Urothelium cell line (cell line): ENCODE results near the gene CD46.

Source experiments
- DNase-seq: peaks from one replicate; pipeline ENCODE4 v3.0.0; 2011; ENCODE audit warnings: low spot score, mixed read lengths
- FAIRE-seq: peaks from 2 replicates; lab custom pipeline; 2011; peaks lifted over from hg19 to GRCh38; lab: Jason Lieb, UNC

CD46 gene

DNA sequence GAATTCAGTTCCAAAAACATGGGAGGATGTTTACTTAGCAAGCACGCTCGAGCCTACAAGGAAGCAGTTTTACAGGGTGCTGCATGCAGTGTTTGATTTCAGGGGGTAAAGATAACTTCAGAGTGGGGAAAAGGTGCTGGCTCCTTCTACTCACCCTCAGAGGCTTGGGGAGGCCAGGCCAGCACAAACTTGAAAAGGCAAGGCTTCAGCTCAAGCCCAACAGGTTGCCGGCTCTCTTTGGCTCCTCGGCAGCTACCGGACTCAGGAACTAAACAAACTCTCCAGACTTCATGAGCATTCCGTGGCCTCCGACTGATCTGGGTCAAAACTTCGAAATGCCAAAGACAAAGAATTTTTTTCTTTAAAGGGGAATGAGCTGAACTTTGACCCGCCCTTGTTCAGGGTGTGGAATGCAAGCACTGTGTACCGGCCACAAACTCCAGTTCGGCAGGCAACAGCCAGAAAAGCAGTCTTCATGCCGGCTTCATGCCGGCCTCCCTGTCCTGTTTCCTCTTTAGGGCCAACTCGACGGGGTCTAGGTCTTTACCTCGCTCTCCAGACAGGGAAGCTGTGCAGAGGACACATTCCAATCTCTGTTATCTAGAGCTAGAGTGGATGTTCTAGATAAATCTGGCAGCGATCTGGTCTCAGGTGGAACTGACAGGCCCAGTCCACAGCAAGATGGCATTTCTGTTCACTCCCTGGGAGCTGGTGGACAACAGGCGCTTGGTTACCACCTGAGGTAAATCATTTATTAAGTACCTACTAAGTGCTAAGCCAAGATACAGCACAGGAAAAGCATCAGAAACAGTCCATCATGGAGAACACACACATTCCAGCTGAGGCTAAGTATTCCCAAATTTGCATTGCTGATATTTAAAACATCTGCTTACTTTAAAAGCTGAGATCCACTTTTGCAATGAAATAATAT, 75.0 kb downstream of the CD46 start:
- FAIRE-seq (no peak), DNase-seq (no peak)

DNA sequence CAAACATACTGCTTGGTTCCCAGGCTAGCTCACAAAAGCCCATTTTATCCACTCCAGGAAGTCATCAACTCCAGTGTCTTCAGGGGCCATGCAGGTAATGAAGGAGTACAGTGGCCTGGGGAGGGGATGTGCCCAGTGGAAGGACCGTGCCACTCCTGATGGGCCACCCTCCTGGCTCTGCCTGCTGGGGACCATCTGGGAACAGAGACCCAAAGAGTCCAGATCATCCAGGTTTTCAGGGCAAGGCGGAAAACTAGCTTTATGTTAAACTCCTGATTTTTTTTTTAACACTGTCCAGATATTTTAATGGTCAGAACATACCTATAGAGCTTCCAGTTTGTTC, 75.6 kb downstream of the CD46 start:
- FAIRE-seq (no peak), DNase-seq (no peak)

DNA sequence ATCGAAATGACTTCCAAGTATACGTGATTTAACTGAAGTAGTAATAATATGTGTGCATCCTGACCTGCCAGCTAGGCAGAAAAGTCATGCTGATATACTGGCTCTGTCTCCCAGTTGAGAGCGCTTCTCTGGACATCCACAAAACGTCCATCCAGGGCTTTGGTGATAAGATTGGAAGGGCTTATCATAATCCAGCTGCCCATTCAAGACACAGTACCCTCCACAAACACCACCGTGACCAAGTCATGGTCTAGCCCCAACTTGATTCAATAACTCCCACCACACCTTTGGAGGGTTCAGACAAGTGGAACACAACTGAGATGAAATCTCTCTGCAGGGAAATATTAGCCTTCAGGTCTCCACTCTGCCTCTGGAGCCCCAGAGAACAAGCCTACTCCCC, 76.2 kb downstream of the CD46 start:
- no peak for FAIRE-seq

DNA sequence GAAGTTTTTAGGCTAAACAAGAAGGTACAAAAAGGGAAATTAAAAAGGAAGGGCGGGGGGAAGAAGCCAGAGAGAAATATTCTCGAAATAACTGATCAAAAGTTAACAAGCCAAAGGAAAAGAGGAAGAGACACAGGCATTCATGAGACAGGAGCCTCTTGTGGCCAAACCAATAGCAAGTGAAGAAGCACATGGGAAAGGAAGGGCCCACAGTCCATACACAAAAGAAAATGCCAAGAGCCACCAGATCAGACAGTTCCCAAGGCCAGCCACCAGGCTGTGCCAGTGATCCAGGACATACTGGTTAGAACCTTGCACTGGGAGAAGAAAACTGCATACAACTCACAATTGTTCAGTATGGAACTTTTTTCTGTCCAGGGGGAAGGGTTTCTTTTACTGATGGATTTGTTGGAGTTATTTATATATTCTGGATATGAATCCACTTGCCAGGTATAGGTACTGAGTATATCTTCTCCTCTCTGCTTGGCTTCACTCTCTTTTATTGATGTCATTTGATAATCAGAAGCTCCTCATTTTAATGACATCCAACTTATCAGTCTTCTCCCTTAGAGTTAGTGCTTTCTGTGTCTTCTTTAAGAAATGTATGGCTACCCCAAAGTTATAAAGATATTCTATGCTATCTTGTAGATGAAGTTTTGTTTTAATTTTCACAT, 76.8 kb downstream of the CD46 start:
- FAIRE-seq (no peak), DNase-seq (peak; percentile 69)

More for the DNA sequence above, 76.2 kb downstream of the CD46 start:
- no peak for DNase-seq

DNA sequence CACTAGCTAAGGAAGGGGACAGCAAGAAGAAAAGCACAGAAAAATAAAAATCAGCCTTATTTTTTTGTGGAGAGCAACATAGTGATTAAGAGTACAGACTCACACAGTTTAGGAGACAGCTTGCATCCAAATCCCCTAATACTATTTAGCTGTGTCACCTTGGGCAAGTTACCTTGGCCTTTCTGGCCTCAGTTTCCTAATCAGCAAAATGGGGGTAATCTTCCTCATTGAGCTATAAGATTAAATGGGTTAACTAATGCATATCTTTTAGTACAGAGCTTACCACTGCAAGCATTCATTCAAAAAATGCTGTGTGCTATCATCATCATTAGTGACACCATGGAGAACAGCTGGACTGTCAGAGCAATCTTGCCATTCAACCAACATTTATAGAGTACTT, 77.7 kb downstream of the CD46 start:
- no peak for FAIRE-seq

DNA sequence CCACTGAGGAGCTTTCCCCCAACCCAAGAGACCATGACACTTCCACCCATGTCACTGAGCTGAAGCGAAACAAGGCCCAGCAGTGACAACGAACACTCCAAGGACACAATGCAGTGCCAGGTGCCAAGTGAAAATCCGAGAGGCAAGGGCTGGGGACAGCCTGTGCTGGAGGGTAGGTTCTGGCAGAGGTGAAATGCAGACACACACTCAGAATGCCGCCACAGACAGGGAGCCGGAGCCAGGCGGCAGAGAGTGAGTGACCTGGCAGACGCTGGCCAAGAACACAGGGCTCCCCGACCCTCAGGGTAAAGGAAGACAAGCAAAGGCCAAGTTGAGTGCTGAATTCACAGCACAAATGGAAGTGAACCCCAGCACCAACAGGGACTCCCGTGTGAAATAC, 78.9 kb downstream of the CD46 start:
- no peak for DNase-seq
- no peak for FAIRE-seq

More for the DNA sequence above, 77.7 kb downstream of the CD46 start:
- DNase-seq: no peak

DNA sequence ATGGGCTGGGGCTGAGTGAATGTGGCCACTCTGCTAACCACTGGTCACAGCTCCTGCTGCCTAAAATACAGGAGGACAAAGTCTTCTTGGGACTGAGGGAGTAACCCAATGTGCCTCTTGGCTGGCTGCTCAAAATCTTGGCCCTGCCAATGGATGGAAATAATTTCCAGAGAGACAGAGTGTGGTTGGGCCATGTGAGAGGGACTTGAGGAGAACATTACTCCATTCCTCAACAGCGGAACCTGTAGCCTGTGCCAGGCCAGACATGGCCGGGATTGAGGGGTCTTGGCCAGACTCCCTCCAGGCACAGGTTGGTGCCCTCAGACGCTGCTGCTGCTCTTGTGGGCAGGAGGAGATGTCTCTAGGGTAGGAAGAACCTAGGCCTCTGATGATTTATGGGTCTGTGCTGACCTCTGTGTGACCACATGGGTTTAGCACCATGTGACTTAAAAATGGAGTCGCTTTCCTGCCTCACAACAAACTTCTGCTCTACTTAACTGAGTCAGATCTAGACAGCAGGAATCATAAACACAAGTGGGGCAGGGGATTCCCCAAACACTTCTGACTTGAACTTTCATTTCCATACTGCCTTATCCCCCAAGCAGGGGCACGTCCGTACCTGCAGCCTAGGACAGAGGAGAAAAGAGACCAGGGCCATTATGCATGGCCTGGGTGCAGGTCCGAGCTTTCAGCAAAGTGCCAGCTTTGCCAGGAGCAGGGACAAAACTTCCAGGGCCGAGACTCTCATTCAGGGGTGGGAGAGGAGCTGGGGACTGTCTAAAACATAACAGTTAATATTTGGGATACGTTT, 79.9 kb downstream of the CD46 start:
- DNase-seq (no peak), FAIRE-seq (no peak)

DNA sequence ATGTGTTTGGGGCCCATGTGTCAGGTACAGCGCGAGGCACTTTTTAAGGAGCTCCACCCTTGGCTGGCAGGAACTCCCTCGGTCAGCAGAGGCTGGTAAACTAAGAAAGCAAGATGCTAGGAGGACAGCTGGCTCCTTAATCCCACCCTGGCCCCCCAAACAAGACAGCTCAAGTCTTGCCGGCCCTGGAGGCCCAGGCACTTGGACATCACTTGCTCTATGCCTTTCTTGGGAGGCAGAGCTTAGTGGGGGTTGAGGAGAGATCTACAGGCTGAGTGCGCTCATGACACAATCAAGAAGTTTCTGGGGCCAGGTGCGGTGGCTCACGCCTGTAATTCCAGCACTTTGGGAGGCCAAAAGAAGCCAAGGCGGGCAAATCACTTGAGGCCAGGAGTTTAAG, 80.9 kb downstream of the CD46 start:
- DNase-seq (no peak), FAIRE-seq (no peak)

DNA sequence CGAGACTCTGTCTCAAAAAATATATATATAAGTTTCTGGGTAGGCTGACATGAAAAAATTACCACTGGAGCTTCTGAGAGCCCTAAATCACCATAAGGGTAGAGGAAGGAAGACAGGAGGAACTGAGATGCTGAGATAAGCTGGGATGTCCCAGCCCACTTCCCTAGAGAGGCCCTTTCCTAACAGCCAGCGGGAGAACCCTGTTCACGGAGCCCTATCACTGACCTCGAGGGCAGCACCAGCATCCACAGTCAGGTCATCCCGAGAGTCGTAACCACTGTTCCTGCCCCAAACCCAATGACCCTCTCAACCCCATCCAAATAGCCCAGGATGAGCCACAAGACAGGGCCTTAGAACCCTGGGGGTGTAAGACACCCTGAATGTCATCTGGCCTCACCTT, 81.5 kb downstream of the CD46 start:
- FAIRE-seq: no peak

DNA sequence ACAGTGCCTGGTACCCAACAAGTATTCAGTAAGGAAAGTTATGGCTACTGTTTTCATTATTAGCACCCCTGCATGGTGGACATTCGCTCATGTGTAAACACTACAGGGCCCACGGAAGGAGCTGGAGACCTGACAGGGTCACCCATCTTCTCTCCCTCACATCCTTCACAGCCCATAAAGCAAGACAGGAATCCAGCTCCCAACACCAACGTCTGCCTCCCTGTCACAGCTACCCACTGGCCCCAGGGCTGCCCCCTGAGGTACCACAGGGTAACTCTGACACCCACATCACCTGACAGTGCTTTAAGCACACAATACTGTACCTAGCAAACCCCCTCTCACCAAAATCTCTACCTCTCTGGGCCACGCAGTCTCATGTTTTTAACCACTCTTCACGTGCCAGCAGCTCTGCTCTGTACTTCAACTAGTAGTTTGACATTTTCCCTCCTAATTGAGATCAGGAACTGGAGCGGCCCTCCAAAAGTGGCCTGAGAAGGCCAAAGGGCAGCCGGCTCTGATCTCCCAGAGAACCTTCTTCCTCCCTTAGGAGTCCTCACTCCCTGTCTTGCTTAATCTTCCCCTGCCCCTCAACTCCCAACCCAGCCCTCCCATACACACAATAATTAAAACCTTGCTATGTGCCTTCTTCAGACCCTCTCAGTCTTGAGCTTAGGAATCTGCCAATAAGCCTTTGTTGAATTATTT, 82.3 kb downstream of the CD46 start:
- no peak for DNase-seq
- no peak for FAIRE-seq

More for the DNA sequence above, 81.5 kb downstream of the CD46 start:
- DNase-seq: no peak

DNA sequence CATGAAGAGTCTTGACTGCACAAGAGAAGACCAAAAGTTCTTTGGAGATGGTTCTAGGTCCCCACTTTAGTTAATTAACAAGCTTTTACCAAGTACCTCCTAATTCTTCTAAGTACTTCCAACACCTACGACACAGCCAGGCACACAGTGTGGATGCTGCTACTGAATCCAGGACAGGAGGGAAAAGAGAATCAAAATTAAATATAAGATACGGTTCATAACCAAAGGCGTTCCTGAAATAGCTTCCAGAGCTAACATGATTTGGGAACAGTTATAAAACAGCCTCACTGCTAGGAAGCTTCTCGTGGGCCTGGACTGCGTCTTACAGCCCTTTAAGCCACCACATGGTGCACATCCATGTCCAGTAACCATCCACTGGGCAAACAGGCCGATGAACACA, 84.1 kb downstream of the CD46 start:
- FAIRE-seq: no peak
- no peak for DNase-seq

DNA sequence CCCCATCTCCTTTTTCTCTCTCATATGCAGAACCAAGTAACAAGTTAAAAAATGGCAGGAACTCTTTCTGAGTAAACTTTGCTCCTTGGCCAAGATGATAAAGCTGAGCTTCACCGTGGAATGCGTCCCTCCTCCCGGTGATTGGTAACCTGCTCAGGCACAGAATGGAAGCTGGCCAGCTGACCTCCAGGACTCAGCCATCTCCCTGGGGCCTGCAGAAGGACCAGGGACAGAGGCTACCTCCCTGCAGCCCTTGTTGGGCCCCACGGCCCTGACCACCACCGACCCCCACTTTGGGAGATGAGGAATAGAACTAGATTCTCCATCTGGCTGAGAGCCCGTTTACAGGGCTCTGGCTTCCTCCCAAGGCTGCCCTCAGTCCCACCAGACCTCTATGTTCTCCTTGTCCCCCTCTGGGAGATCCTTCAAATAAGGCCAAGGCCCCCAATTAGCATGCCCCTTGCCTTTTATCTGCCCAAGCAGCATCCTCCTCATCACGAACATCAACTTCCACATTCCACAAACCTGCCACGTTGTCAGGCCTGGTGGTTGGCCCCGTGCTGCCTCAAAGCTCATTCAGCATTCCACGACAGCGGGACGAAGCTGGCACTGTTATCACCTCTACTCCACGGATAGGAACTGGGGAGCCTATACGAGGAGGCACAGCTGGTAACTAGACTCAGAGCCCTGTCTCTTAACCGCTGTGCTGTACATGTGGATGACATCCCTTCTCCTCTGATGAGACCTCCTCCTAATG, 84.9 kb downstream of the CD46 start:
- DNase-seq (no peak), FAIRE-seq (no peak)

DNA sequence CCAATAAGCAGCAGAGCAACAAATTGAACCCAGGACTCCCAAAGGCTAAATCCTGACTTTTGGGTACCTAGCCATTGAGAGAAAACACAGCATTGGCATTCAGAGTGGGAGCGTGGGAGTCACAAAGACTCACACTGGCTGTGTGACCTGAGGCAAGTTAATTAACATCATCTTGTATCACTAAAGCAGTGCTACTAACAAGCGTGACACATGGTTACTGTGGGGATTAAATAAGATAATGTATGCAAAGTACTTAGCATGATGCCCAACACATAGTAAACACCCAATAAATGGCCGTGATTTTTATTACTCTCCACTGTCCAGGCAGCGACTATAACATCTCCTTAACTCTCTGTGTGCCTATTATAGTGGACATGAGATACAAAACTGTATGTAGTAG, 85.8 kb downstream of the CD46 start:
- no peak for DNase-seq
- no peak for FAIRE-seq

DNA sequence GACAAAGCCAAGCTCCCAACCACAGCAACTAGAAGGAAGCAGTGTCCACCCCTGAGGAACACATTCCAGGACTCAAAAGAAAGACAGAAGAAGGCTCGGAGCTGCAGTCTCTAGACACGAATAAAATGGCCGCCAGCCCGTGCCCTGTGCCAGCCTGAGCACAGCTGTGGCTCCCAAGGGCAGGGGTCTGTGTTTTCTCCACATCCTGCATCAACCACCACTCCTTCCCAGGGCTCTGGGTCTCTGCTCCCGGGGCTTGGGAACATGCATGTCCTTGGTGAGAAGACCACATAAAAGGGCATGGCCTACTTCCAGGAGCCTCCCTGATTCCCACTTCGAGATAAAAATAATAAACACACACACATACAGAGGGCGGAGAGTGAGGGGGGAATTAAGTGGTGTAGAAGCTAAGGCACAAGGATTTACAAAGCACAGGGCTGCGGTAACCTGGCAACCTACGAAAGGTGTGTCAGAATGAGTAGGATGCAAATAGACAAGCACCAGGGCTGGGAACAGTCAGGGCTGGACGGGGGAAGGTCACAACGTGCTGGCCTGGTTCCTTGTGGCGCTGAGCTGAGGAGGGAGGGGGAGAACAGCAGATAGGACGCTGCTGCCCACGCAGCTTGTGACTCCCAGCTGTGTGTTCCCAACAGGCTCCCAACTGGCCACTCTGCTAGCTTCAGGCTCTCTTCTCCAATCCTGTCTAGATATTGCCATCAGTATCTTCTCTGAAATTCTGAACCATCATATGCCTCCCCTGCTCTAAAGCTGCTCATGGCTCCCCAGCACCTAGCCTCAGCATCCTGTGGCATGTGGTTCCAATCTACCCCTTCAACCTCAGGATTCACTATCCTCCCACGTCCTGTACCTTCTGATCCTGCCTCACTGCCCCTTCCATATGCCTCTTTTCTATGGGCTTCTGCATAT, 86.6 kb downstream of the CD46 start:
- DNase-seq: no peak
- no peak for FAIRE-seq

DNA sequence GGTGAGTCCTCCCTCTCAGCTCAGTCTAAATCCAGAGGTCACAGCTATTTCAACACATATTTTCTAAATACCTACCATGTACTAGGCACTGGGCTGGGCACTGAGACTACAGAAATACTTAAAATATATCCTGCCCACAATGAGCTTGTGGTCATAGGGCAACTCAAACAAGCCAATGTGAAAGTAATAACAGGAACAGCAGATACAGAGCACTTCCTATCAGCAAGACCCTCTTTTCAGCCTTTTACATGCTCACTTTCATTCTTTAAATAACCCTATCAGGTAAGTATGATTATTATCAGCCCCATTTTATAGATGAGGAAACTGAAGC, 87.2 kb downstream of the CD46 start:
- DNase-seq (no peak), FAIRE-seq (no peak)

DNA sequence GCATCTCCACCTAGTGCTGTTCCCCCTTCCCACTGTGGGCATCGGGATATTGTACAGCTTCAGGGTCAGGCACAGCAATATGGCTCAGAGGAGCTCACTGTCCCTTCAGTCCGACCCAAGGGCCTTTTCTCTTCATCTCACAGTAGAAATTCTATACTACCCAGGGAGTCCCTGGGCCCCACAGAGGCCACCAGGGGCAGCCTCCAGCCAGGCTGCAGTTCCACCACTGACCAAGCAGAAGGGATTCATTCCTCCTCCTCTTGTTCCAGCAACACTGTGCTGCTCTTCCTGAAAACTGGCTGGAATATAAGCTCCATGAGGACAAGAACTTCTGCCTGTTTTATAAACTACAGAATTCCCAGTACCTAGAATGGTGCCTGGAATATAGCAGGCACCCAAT, 88.5 kb downstream of the CD46 start:
- FAIRE-seq: no peak
- DNase-seq: no peak

DNA sequence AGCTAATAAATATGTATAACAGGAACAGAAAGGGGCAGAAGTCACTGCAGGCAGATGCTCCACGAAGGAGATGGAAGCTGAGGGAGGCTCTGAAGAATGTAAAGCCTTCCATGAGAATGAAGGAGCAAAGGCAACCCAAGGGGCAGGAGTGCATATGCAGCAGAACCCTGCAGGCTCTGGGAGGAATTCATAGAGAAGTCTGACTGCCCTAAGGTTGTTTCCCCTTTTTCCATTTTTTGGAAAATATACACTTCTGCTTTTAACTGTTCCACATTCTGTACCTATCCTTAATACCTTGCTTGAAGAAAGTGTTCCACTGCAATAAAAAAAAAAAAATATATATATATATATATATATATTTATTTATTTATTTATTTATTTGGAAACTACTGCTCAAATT, 89.4 kb downstream of the CD46 start:
- DNase-seq: no peak

DNA sequence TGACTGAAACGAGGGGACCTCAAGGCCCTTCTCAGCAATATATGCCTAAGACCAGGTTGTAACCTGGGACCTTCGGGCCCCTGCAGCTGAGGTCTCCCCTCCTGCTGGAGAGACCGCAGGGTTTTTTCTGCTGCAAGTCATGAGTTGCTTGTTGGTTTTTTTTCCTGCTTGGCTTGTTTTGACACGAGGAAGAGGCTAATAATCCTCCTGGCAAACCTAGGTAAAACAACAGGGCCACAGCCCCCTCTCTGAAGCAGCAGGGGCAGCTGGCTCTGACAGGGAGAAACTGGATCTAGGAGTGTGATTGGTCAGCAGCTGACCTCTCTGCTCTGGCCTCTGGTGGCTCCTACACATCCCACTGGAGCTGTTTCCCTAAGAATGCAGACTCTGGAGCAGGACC, 90.0 kb downstream of the CD46 start:
- no peak for DNase-seq
- no peak for FAIRE-seq

More for the DNA sequence above, 89.4 kb downstream of the CD46 start:
- FAIRE-seq: no peak

DNA sequence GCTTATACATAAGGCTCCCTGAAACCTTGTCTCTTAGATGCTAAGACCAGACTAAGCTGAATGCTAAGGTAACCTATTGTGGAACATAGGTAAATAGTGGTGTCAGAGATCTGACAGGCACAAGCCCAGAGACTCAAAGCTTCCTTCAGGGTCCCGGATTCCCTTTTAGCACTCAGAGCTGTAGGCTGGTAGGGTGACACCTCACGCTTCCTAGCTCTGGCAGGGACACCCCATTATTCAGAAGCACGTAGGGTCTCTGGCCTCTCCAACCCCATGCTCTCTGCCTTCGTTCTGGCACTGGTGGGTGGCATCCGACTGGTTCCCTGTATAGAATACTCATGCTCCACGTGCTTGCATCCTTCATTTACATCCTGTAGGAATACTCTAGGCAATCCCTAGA, 90.7 kb downstream of the CD46 start:
- DNase-seq (no peak), FAIRE-seq (no peak)
